ENCODE results near the gene RNU11. TPM values are rescaled to one million over a fixed set of nuclear protein-coding genes. Genes with fewer than 3 reads are reported as not detected.

The RNU11 gene
- total and polyA plus RNA-seq, 10 donors: not detected

- H3K4me3 ChIP-seq: no peak overlapping the region
- 78 to 90% (median 82%) methylated on average over 5 of the region's 5 CpGs for WGBS, 5 donors
- no peaks in the 10 kb centered on the region for H3K27me3 ChIP-seq (replicated peaks in 1 of 7)
- DNase-seq: no peak
- no peaks in the 10 kb centered on the region for H3K4me1 ChIP-seq
- intact Hi-C loops (cut with DNase I; ENCODE audit: low total_unique reads): no loop called here
- no peaks in the 10 kb centered on the region for H3K9me3 ChIP-seq
- H3K27ac ChIP-seq: no peak overlapping the region
- TF ChIP-seq POLR2AphosphoS5 (IDR thresholded peaks at IDR 0.05) (no peak), POLR2A (IDR thresholded peaks at IDR 0.05) (no peak), CTCF (IDR thresholded peaks at IDR 0.05 in 8 of 11, conservative IDR thresholded peaks at IDR 0.05 in 3 of 11) (no peak)
- H3K36me3 ChIP-seq: peaks cover 0 to 97% (median 59%) of the 10 kb centered on the region in 6 donors
These were observed 44.0 kb upstream of the RNU11 start for GRCh38 chr1:28604411-28604810.

GRCh38 chr1:28604962-28605361 lies 43.4 kb upstream of the RNU11 start:
- WGBS, 5 donors: 90 to 96% (median 94%) methylated on average over 6 of the region's 6 CpGs
- no peaks in the 10 kb centered on the region for H3K4me1 ChIP-seq
- no peak overlapping the region for H3K27ac ChIP-seq
- H3K27me3 ChIP-seq (replicated peaks in 1 of 7): no peaks in the 10 kb centered on the region
- no peak overlapping the region for H3K4me3 ChIP-seq
- TF ChIP-seq CTCF (IDR thresholded peaks at IDR 0.05 in 8 of 11, conservative IDR thresholded peaks at IDR 0.05 in 3 of 11): no peak
- no peak for TF ChIP-seq POLR2A (IDR thresholded peaks at IDR 0.05)
- no peak for TF ChIP-seq POLR2AphosphoS5 (IDR thresholded peaks at IDR 0.05)
- H3K36me3 ChIP-seq: peaks cover 0 to 100% (median 64%) of the 10 kb centered on the region in 6 donors
- DNase-seq: no peak
- intact Hi-C loops (cut with DNase I; ENCODE audit: low total_unique reads): no loop called here
- no peaks in the 10 kb centered on the region for H3K9me3 ChIP-seq

- Histone ChIP-seq H3K27ac (no peak overlapping the region), H3K36me3 (peaks cover 0 to 100% (median 81%) of the 10 kb centered on the region in 6 donors), H3K9me3 (no peaks in the 10 kb centered on the region), H3K4me1 (no peaks in the 10 kb centered on the region), H3K27me3 (replicated peaks in 1 of 7) (no peaks in the 10 kb centered on the region), H3K4me3 (no peak overlapping the region)
- intact Hi-C loops (cut with DNase I; ENCODE audit: low total_unique reads): no loop called here
- no peak for DNase-seq
- TF ChIP-seq POLR2AphosphoS5 (IDR thresholded peaks at IDR 0.05) (no peak), POLR2A (IDR thresholded peaks at IDR 0.05) (no peak), CTCF (IDR thresholded peaks at IDR 0.05 in 8 of 11, conservative IDR thresholded peaks at IDR 0.05 in 3 of 11) (no peak)
- whole genome bisulfite sequencing, 5 donors: 90 to 96% (median 91%) methylated on average over 2 of the region's 2 CpGs
These were observed 41.6 kb upstream of the RNU11 start for GRCh38 chr1:28606771-28607170.

GRCh38 chr1:28613175-28613574 lies 35.2 kb upstream of the RNU11 start:
- TF ChIP-seq POLR2A (IDR thresholded peaks at IDR 0.05) (no peak), CTCF (IDR thresholded peaks at IDR 0.05 in 8 of 11, conservative IDR thresholded peaks at IDR 0.05 in 3 of 11) (no peak), POLR2AphosphoS5 (IDR thresholded peaks at IDR 0.05) (no peak)
- Histone ChIP-seq H3K9me3 (no peaks in the 10 kb centered on the region), H3K27me3 (replicated peaks in 1 of 7) (no peaks in the 10 kb centered on the region), H3K4me3 (no peak overlapping the region), H3K36me3 (peaks cover 5 to 100% (median 82%) of the 10 kb centered on the region in 6 donors), H3K27ac (no peak overlapping the region), H3K4me1 (no peaks in the 10 kb centered on the region)
- WGBS, 5 donors: 90 to 97% (median 94%) methylated on average over 5 of the region's 5 CpGs
- intact Hi-C loops (cut with DNase I; ENCODE audit: low total_unique reads): no loop called here
- peak; percentile 19 for DNase-seq
